K562 (cell line): ENCODE measurements around the gene ZFR2. TPM values are rescaled to one million over a fixed set of nuclear protein-coding genes. Genes with fewer than 3 reads are reported as not detected.

Source experiments
- ATAC-seq: fragments of 200-7000 bp; cut with Tn5 transposase; 3 replicates; pipeline ENCODE4 v1.9.1; 2020; ENCODE audit warnings: moderate library complexity
- BruUV-seq: library from RNA; stranded (reverse); fragments of 400-500 nt; replicated peaks from 2 replicates; lab custom pipeline; 2021; lab: Mats Ljungman, UMichigan
- CTCF ChIA-PET: fragments of 300-600 bp; formaldehyde crosslinking; extraction: SDS; loops from one replicate; lab custom pipeline; 2021; ENCODE audit warnings: low intra/inter-chr PET ratio; lab: Yijun Ruan, JAX
- POLR2A ChIA-PET: fragments of 300-600, 350-650 bp; sonication (Branson Sonifier 250); formaldehyde crosslinking; extraction: SDS; loops from one replicate; lab custom pipeline; 2021; ENCODE audit warnings: antibody characterized with exemption, inconsistent platforms; lab: Yijun Ruan, JAX
- DNase-seq, 4 experiments: peaks; one replicate each; pipeline versions ENCODE4 v3.0.0 to v3.0.0-alpha.2; 2011 to 2018; ENCODE audit warnings: low spot score in 3 of 4, mixed read lengths in 3 of 4; ENCODE audit errors: extremely low read depth in 1 of 4
- FAIRE-seq: peaks from 2 replicates; lab custom pipeline; 2011; peaks lifted over from hg19 to GRCh38; lab: Jason Lieb, UNC
- H2AFZ ChIP-seq: 2 replicates; pipeline ENCODE4 v1.6.0; 2011; ENCODE audit warnings: low read depth, low read length, control low read depth, inconsistent platforms
- H3K27ac ChIP-seq: fragments of 200-600 bp; 3 replicates; pipeline ENCODE4 v1.8.0; 2011; ENCODE audit warnings: low read depth, mild to moderate bottlenecking, control low read depth, inconsistent platforms, low read length, moderate library complexity, mixed read lengths; ENCODE audit errors: extremely low read depth
- H3K27me3 ChIP-seq, 2 experiments: fragments of 300-600 bp in 1 of 2; 2 replicates in 1 of 2; 3 replicates in 1 of 2; pipeline versions ENCODE4 v1.6.0 to v1.8.0; 2011; ENCODE audit warnings: inconsistent platforms in 2 of 2, low read length in 2 of 2, mild to moderate bottlenecking in 1 of 2, mixed read lengths in 1 of 2, moderate library complexity in 1 of 2; ENCODE audit not compliant: control insufficient read depth in 2 of 2, insufficient read depth in 2 of 2
- H3K36me3 ChIP-seq: fragments of 300-600 bp; 3 replicates; pipeline ENCODE4 v1.8.0; 2011; ENCODE audit warnings: mild to moderate bottlenecking, low read length, inconsistent platforms; ENCODE audit not compliant: control insufficient read depth, insufficient read depth
- H3K4me1 ChIP-seq, 2 experiments: fragments of 200-600 bp in 1 of 2; replicated peaks in 1 of 2; 2 replicates in 1 of 2; 3 replicates in 1 of 2; pipeline versions ENCODE4 v1.5.1 to v1.8.0; 2011; ENCODE audit warnings: inconsistent platforms in 2 of 2, low read length in 2 of 2, mild to moderate bottlenecking in 1 of 2, mixed read lengths in 1 of 2, moderate library complexity in 1 of 2; ENCODE audit not compliant: control insufficient read depth in 2 of 2, insufficient read depth in 2 of 2
- H3K4me2 ChIP-seq: 2 replicates; pipeline ENCODE4 v1.6.1; 2011; ENCODE audit warnings: low read length, control low read depth, inconsistent platforms, mixed read lengths; ENCODE audit not compliant: insufficient read depth
- H3K4me3 ChIP-seq: fragments of 200-600 bp; sonication (generic), shearing (Covaris generic); 2 replicates; pipeline ENCODE4 v1.5.1; 2016; ENCODE audit warnings: control low read depth, inconsistent platforms
- H3K79me2 ChIP-seq: fragments of 200-600 bp; 3 replicates; pipeline ENCODE4 v1.8.0; 2011; ENCODE audit warnings: low read length, inconsistent platforms; ENCODE audit not compliant: control insufficient read depth, insufficient read depth
- H3K9ac ChIP-seq, 2 experiments: 2 replicates each; pipeline versions ENCODE4 v1.6.0 to v1.6.1; 2011; ENCODE audit warnings: low read depth in 2 of 2, low read length in 2 of 2, control low read depth in 1 of 2, inconsistent platforms in 1 of 2, mild to moderate bottlenecking in 1 of 2, mixed read lengths in 1 of 2; ENCODE audit not compliant: insufficient read depth in 1 of 2
- H3K9me1 ChIP-seq: one replicate; pipeline ENCODE4 v1.6.0; 2011; ENCODE audit warnings: inconsistent platforms, mild to moderate bottlenecking, low read length, moderate library complexity; ENCODE audit not compliant: control insufficient read depth, insufficient read depth
- H3K9me3 ChIP-seq: replicated peaks from 2 replicates; pipeline ENCODE4 v1.5.1; 2011; ENCODE audit warnings: low read depth, low read length, inconsistent platforms; ENCODE audit not compliant: control insufficient read depth, insufficient read depth
- H4K20me1 ChIP-seq: replicated peaks from 2 replicates; pipeline ENCODE4 v1.6.1; 2011; ENCODE audit warnings: low read length, inconsistent platforms, mixed read lengths; ENCODE audit not compliant: control insufficient read depth, insufficient read depth
- ATF3 ChIP-seq, 2 experiments: fragments of 450-650 bp in 1 of 2; sonication (generic) in 1 of 2; formaldehyde crosslinking in 1 of 2; IDR thresholded peaks in 1 of 2; conservative IDR thresholded peaks in 1 of 2; 2 replicates each; pipeline versions ENCODE4 v1.6.1 to v1.8.1; 2016 to 2023; ENCODE audit warnings: mild to moderate bottlenecking in 2 of 2, moderate library complexity in 2 of 2, inconsistent platforms in 1 of 2, missing genetic modification reagents in 1 of 2
- CC2D1A ChIP-seq: fragments of 450-650 bp; IDR thresholded peaks from 2 replicates; pipeline ENCODE4 v1.6.1; 2017; ENCODE audit warnings: mild to moderate bottlenecking
- CREB1 ChIP-seq, 2 experiments: sonication (generic) in 1 of 2; formaldehyde crosslinking in 1 of 2; IDR thresholded peaks; 2 replicates each; pipeline versions ENCODE4 v1.6.1 to v1.8.0; 2012 to 2022; ENCODE audit warnings: inconsistent platforms in 1 of 2, mild to moderate bottlenecking in 1 of 2, missing genetic modification reagents in 1 of 2, moderate library complexity in 1 of 2
- CXXC5 ChIP-seq: fragments of 250-450 bp; sonication (Bioruptor Pico); IDR thresholded peaks from 2 replicates; pipeline ENCODE4 v1.8.0; 2022; ENCODE audit warnings: inconsistent platforms, mild to moderate bottlenecking, moderate library complexity
- DEAF1 ChIP-seq: fragments of 450-650 bp; formaldehyde crosslinking; IDR thresholded peaks from 2 replicates; pipeline ENCODE4 v1.4.0; 2020; ENCODE audit warnings: mild to moderate bottlenecking, moderate library complexity
- EGR1 ChIP-seq: fragments of 450-650 bp; conservative IDR thresholded peaks from 2 replicates; pipeline ENCODE4 v1.6.1; 2017; ENCODE audit warnings: mild to moderate bottlenecking
- FOXA3 ChIP-seq, 2 experiments: fragments of 450-650 bp in 1 of 2; sonication (generic) in 1 of 2; formaldehyde crosslinking; IDR thresholded peaks in 1 of 2; conservative IDR thresholded peaks in 1 of 2; 2 replicates each; pipeline versions ENCODE4 v1.4.0 to v1.8.0; 2020 to 2022; ENCODE audit warnings: mild to moderate bottlenecking in 2 of 2, missing genetic modification reagents in 1 of 2
- MAFG ChIP-seq: fragments of 450-650 bp; conservative IDR thresholded peaks from 2 replicates; pipeline ENCODE4 v1.6.1; 2016; ENCODE audit warnings: missing genetic modification characterization, missing compliant biosample characterization
- NFIC ChIP-seq: fragments of 450-650 bp; IDR thresholded peaks from 2 replicates; pipeline ENCODE4 v1.6.1; 2017; ENCODE audit warnings: mild to moderate bottlenecking, inconsistent platforms
- PREB ChIP-seq: sonication (generic); formaldehyde crosslinking; IDR thresholded peaks from 2 replicates; pipeline ENCODE4 v1.8.1; 2023; ENCODE audit warnings: mild to moderate bottlenecking, missing genetic modification reagents
- RAD21 ChIP-seq, 2 experiments: fragments of 250-450 bp in 1 of 2; fragments of 450-650 bp in 1 of 2; sonication (Bioruptor Pico) in 1 of 2; formaldehyde crosslinking in 1 of 2; IDR thresholded peaks in 1 of 2; conservative IDR thresholded peaks in 1 of 2; 2 replicates each; pipeline versions ENCODE4 v1.4.0 to v1.8.0; 2020 to 2022; ENCODE audit warnings: mild to moderate bottlenecking in 2 of 2, moderate library complexity in 1 of 2
- RCOR1 ChIP-seq, 2 experiments: IDR thresholded peaks; 2 replicates each; pipeline ENCODE4 v1.6.1; 2012; ENCODE audit warnings: low read depth in 2 of 2, low read length in 2 of 2, borderline replicate concordance in 1 of 2, improper control_type of control experiment in 1 of 2
- TCF7L2 ChIP-seq: fragments of 150-350 bp; IDR thresholded peaks from 2 replicates; pipeline ENCODE4 v1.6.1; 2016; ENCODE audit warnings: low read depth, mild to moderate bottlenecking, low read length, moderate library complexity
- XRCC5 ChIP-seq: fragments of 200-400 bp; formaldehyde crosslinking; IDR thresholded peaks from 2 replicates; pipeline ENCODE4 v1.6.1; 2017; ENCODE audit warnings: low read depth, mild to moderate bottlenecking, low read length
- ZNF316 ChIP-seq: fragments of 450-650 bp; IDR thresholded peaks from 2 replicates; pipeline ENCODE4 v1.6.1; 2016
- ZNF384 ChIP-seq: IDR thresholded peaks from 2 replicates; pipeline ENCODE4 v1.6.1; 2012; ENCODE audit warnings: low read depth, low read length, improper control_type of control experiment
- ZNF699 ChIP-seq: fragments of 250-450 bp; sonication (Bioruptor Pico); IDR thresholded peaks from 2 replicates; pipeline ENCODE4 v1.8.0; 2021; ENCODE audit warnings: mild to moderate bottlenecking, moderate library complexity; ENCODE audit not compliant: insufficient replicate concordance
- WGBS: fragments of 100-300 bp; shearing (Covaris generic); methylation state at CpG from one replicate; pipeline ENCODE4 v1.1.6; 2016; ENCODE audit warnings: low coverage, mixed read lengths; ENCODE audit not compliant: insufficient coverage; ENCODE audit errors: missing lambda C conversion rate; 5-methylcytosine and 5-hydroxymethylcytosine counted together
- in situ Hi-C: fragments of 300-500 bp; cut with MboI; formaldehyde crosslinking; loops from 4 replicates; pipeline ENCODE4 v1.15.0; 2018; ENCODE audit warnings: inconsistent platforms, mixed read lengths
- intact Hi-C: fragments of 100-400 bp; cut with micrococcal nuclease; formaldehyde crosslinking; loops from 2 replicates; pipeline ENCODE4 v1.14.2; 2022
- polyA plus RNA-seq, 8 experiments: library from polyadenylated mRNA; depleted of rRNA in 4 of 8; stranded (reverse) in 5 of 8; unstranded in 3 of 8; fragments of >200 nt; fragmentation: Nextera tagmentation in 2 of 8; fragmentation: Illumina TruSeq in 1 of 8; extraction: Ambion mirVana in 2 of 8; extraction: Trizol in 1 of 8; gene quantifications; 2 replicates each; pipeline versions ENCODE4 v1.2.1 to v1.2.3, GENCODE V29; 2011 to 2014; ENCODE audit warnings: inconsistent platforms in 1 of 8, missing spikeins in 1 of 8
- total RNA-seq, 7 experiments: library from RNA; depleted of rRNA in 6 of 7; stranded (reverse); fragments of >200 nt in 6 of 7; fragmentation: Illumina TruSeq in 2 of 7; extraction: Trizol in 2 of 7; gene quantifications; 2 replicates each; pipeline versions ENCODE4 v1.2.1 to v1.2.3, GENCODE V29; 2011 to 2021; ENCODE audit warnings: low replicate concordance in 1 of 7

The ZFR2 gene
- total and polyA plus RNA-seq, 9 of the 15 experiments (the other 6 are each of a cell fraction or from before 2014, with no cell fraction given): 0.03 to 0.59 (median 0.07) TPM; not detected in 6

- intact Hi-C loops (loop anchor here (1.0 to 2.0 kb wide), 2 partner anchors 134 to 352 kb away; no protein-coding TSS in a partner anchor), in situ Hi-C loops (no loop called here)
- 3% methylated on average over 4 of the region's 4 CpGs for WGBS
- no peak overlapping the region for H2AFZ ChIP-seq
- no peaks in the 10 kb centered on the region for H3K79me2 ChIP-seq
- no TSS peak for BruUV-seq
- H3K4me1 ChIP-seq: peaks cover 18 to 42% of the 10 kb centered on the region in 2 experiments; a peak in 4 of 5 replicates
- DNase-seq (peak in 3 of 4 experiments; percentile 39 to 79 (median 63)), ATAC-seq (peak; percentile 81), FAIRE-seq (peak; percentile 85)
- H3K9ac ChIP-seq: no peak overlapping the region; a peak in 2 of 4 replicates
- no peak overlapping the region for H3K4me2 ChIP-seq
- no peak overlapping the region for H3K27ac ChIP-seq
- no peaks in the 10 kb centered on the region; the same call in 1 of the 2 replicates for H4K20me1 ChIP-seq
- H3K4me3 ChIP-seq: no peak overlapping the region
- H3K9me1 ChIP-seq: no peaks in the 10 kb centered on the region
- H3K36me3 ChIP-seq: no peaks in the 10 kb centered on the region
- no peaks in the 10 kb centered on the region for H3K9me3 ChIP-seq
- CTCF ChIA-PET: interaction anchor here (0.8 to 1.2 kb wide), 4 partner anchors 117 to 352 kb away, joined by 3 to 6 read pairs (median 4); no protein-coding TSS in a partner anchor
- peaks cover 0 to 12% of the 10 kb centered on the region in 2 experiments; a peak in 1 of 5 replicates for H3K27me3 ChIP-seq
- POLR2A ChIA-PET: interaction anchor here (0.6 to 1.4 kb wide), 5 partner anchors 12 to 350 kb away, joined by 3 to 5 read pairs (median 3); no protein-coding TSS in a partner anchor
- TF ChIP-seq ATF3 (IDR thresholded peaks at IDR 0.05) (peak; percentile 78), ATF3 (CRISPR knock-in tag; conservative IDR thresholded peaks at IDR 0.05) (no peak), EGR1 (0 out of 2 replicates have a peak, but pooled peaks have one; percentile 21), FOXA3 (CRISPR knock-in tag; conservative IDR thresholded peaks at IDR 0.05 in 1 of 2, IDR thresholded peaks at IDR 0.05 in 1 of 2) (no peak), RCOR1 (IDR thresholded peaks at IDR 0.05; ENCODE audit: borderline replicate concordance in 1 of 2, low read depth in 2 of 2, low read length in 2 of 2) (peak in 1 of 2 experiments; percentile 23; a peak in 1 of 4 replicates), ZNF384 (peak; percentile 33; the same call in 1 of the 2 replicates), RAD21 (CRISPR knock-in tag; conservative IDR thresholded peaks at IDR 0.05 in 1 of 2, IDR thresholded peaks at IDR 0.05 in 1 of 2) (peak; percentile 76 to 89), CREB1 (IDR thresholded peaks at IDR 0.05) (no peak), CREB1 (CRISPR knock-in tag; IDR thresholded peaks at IDR 0.05) (no peak), TCF7L2 (no peak), MAFG (tag) (peak; percentile 60), ZNF699 (CRISPR knock-in tag) (no peak), PREB (CRISPR knock-in tag) (no peak), CXXC5 (CRISPR knock-in tag) (no peak), CC2D1A (0 out of 2 replicates have a peak, but pooled peaks have one; percentile 12), XRCC5 (no peak), DEAF1 (CRISPR knock-in tag) (peak; percentile 47), ZNF316 (peak; percentile 85), NFIC (peak; percentile 10; the same call in 1 of the 2 replicates)
Measured at GRCh38 chr19:3852614-3853254, 16.1 kb downstream of the ZFR2 start.
